IPS-11a (cell line): ENCODE data around the gene ELL.

Source experiments
- H3K4me3 ChIP-seq: one replicate; pipeline ENCODE4 v1.5.1; 2013; ENCODE audit warnings: low read depth, low read length, control low read depth

ELL gene

GRCh38 chr19:18473003-18473705 is 48.7 kb downstream of the ELL start:
- no peak overlapping the region for H3K4me3 ChIP-seq

GRCh38 chr19:18470787-18471186 is 51.1 kb downstream of the ELL start:
- H3K4me3 ChIP-seq = no peak overlapping the region

GRCh38 chr19:18469069-18469846 is 52.6 kb downstream of the ELL start:
- no peak overlapping the region for H3K4me3 ChIP-seq

GRCh38 chr19:18468517-18468916 is 53.4 kb downstream of the ELL start:
- no peak overlapping the region for H3K4me3 ChIP-seq

GRCh38 chr19:18467978-18468377 is 53.9 kb downstream of the ELL start:
- no peak overlapping the region for H3K4me3 ChIP-seq

GRCh38 chr19:18466354-18466753 is 55.5 kb downstream of the ELL start:
- no peak overlapping the region for H3K4me3 ChIP-seq

GRCh38 chr19:18465964-18466339 is 55.9 kb downstream of the ELL start:
- H3K4me3 ChIP-seq = no peak overlapping the region

- H3K4me3 ChIP-seq = no peak overlapping the region
Measured at GRCh38 chr19:18465214-18465963, 56.5 kb downstream of the ELL start.

GRCh38 chr19:18464646-18465045 is 57.2 kb downstream of the ELL start:
- H3K4me3 ChIP-seq = no peak overlapping the region

GRCh38 chr19:18461471-18461870 is 60.4 kb downstream of the ELL start:
- H3K4me3 ChIP-seq = no peak overlapping the region

- no peak overlapping the region for H3K4me3 ChIP-seq
Measured at GRCh38 chr19:18460900-18461299, 61.0 kb downstream of the ELL start.

- no peak overlapping the region for H3K4me3 ChIP-seq
Measured at GRCh38 chr19:18457483-18458331, 64.2 kb downstream of the ELL start.

GRCh38 chr19:18456974-18457373 is 64.9 kb downstream of the ELL start:
- H3K4me3 ChIP-seq = no peak overlapping the region

GRCh38 chr19:18456279-18456678 is 65.6 kb downstream of the ELL start:
- H3K4me3 ChIP-seq = no peak overlapping the region

GRCh38 chr19:18453269-18454024 is 68.4 kb downstream of the ELL start:
- H3K4me3 ChIP-seq = no peak overlapping the region

- H3K4me3 ChIP-seq = no peak overlapping the region
Measured at GRCh38 chr19:18452386-18452785, 69.5 kb downstream of the ELL start.

GRCh38 chr19:18450931-18451836 is 70.7 kb downstream of the ELL start:
- H3K4me3 ChIP-seq = no peak overlapping the region

GRCh38 chr19:18450021-18450930 is 71.6 kb downstream of the ELL start:
- no peak overlapping the region for H3K4me3 ChIP-seq
